Measurements from ENCODE around the gene MICAL3. TPM values are rescaled to one million over a fixed set of nuclear protein-coding genes. Genes with fewer than 3 reads are reported as not detected.
A peak's percentile ranks its signal among the peaks of the same experiment; 100 is the strongest.

Gene MICAL3
- total and polyA plus RNA-seq, 9 of the 15 experiments (the other 6 are each of a cell fraction or from before 2014, with no cell fraction given), result 0.53 to 32.1 (median 12.3) TPM

DNA sequence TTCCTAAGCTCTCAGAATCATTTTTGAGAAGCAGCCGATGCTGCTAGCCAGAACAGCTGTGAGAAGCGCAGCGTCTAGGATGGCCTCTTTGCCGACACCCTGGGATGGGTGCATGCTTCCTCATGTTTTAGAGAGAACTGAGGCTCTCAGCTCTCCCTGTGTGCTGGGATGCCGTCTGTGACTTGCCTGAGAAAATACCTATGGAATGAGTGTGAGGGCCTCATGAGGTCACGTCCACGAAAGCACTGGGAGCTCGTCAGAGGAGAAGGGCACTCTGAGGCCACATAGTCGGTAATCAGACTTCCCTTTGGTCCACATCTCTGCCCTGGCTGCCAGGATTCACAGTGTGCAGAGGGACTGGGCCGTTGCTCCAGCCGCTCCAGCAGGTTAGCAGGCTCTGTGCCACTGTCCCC is 54.7 kb downstream of the MICAL3 start:
- H3K4me3 ChIP-seq, result no peak overlapping the region
- peaks cover 17% of the 10 kb centered on the region for H3K79me2 ChIP-seq (ENCODE audit: control insufficient read depth, insufficient read depth, low read length)
- TF ChIP-seq ZNF311 (CRISPR knock-in tag; IDR thresholded peaks at IDR 0.05), result no peak
- TF ChIP-seq ZFX (CRISPR knock-in tag; IDR thresholded peaks at IDR 0.05), result no peak
- TF ChIP-seq, protein P1, sequence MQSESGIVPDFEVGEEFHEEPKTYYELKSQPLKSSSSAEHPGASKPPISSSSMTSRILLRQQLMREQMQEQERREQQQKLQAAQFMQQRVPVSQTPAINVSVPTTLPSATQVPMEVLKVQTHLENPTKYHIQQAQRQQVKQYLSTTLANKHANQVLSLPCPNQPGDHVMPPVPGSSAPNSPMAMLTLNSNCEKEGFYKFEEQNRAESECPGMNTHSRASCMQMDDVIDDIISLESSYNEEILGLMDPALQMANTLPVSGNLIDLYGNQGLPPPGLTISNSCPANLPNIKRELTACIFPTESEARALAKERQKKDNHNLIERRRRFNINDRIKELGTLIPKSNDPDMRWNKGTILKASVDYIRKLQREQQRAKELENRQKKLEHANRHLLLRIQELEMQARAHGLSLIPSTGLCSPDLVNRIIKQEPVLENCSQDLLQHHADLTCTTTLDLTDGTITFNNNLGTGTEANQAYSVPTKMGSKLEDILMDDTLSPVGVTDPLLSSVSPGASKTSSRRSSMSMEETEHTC (IDR thresholded peaks at IDR 0.05), result no peak
- no peak for TF ChIP-seq SMAD4 (CRISPR knock-in tag; conservative IDR thresholded peaks at IDR 0.05)
- no peak for TF ChIP-seq ARID2 (IDR thresholded peaks at IDR 0.05)
- TF ChIP-seq ETV5 (CRISPR knock-in tag; IDR thresholded peaks at IDR 0.05; ENCODE audit: low read depth), result no peak
- TF ChIP-seq ZFPM2 (CRISPR knock-in tag; IDR thresholded peaks at IDR 0.05), result no peak
- TF ChIP-seq NONO (IDR thresholded peaks at IDR 0.05; ENCODE audit: low read depth in 2 of 2, low read length in 1 of 2), result no peak
- no peak for TF ChIP-seq ZNF24 (IDR thresholded peaks at IDR 0.05)
- TF ChIP-seq RFX5 (IDR thresholded peaks at IDR 0.05; ENCODE audit: low read depth, low read length), result no peak
- no peak for TF ChIP-seq NRF1 (conservative IDR thresholded peaks at IDR 0.05 in 1 of 2, IDR thresholded peaks at IDR 0.05 in 1 of 2)
- TF ChIP-seq ADNP (tag; IDR thresholded peaks at IDR 0.05), result no peak
- TF ChIP-seq TAF9B (IDR thresholded peaks at IDR 0.05; ENCODE audit: partially characterized antibody), result no peak
- ATAC-seq (peak; percentile 13), DNase-seq (ENCODE audit: extremely low read depth in 1 of 4, low spot score in 3 of 4) (no peak), FAIRE-seq (no peak)
- no peak overlapping the region for H2AFZ ChIP-seq (ENCODE audit: low read depth, low read length)
- peak overlapping the region; percentile 41 for H3K4me2 ChIP-seq (ENCODE audit: insufficient read depth, low read length)
- no peaks in the 10 kb centered on the region for H3K27me3 ChIP-seq (ENCODE audit: control insufficient read depth in 2 of 2, insufficient read depth in 2 of 2, low read length in 2 of 2)
- ChIA-PET POLR2A (interaction anchor here (0.6 to 2.2 kb wide), 4 partner anchors 9 to 1529 kb away, joined by 3 to 11 read pairs (median 5); no protein-coding TSS in a partner anchor), CTCF (ENCODE audit: low intra/inter-chr PET ratio) (no interaction called here)
- no TSS peak for BruUV-seq (replicated peaks)
- 80% methylated on average over 11 of the region's 11 CpGs for WGBS (ENCODE audit: insufficient coverage, low coverage, missing lambda C conversion rate)
- in situ Hi-C loops (cut with MboI) (no loop called here), intact Hi-C loops (cut with micrococcal nuclease) (no loop called here)
- peaks cover 7% of the 10 kb centered on the region for H3K9me1 ChIP-seq (ENCODE audit: control insufficient read depth, insufficient read depth, low read length)
- peaks cover 21% of the 10 kb centered on the region; the same call in 1 of the 2 replicates for H4K20me1 ChIP-seq (replicated peaks; ENCODE audit: control insufficient read depth, insufficient read depth, low read length)
- peak overlapping the region in 1 of 2 experiments; percentile 84; a peak in 2 of 4 replicates for H3K9ac ChIP-seq (ENCODE audit: insufficient read depth in 1 of 2, low read depth in 2 of 2, low read length in 2 of 2)
- H3K4me1 ChIP-seq (replicated peaks in 1 of 2; ENCODE audit: control insufficient read depth in 2 of 2, insufficient read depth in 2 of 2, low read length in 2 of 2), result peaks cover 20 to 22% of the 10 kb centered on the region in 2 experiments
- peaks cover 2% of the 10 kb centered on the region; the same call in 1 of the 3 replicates for H3K36me3 ChIP-seq (ENCODE audit: control insufficient read depth, insufficient read depth, low read length)
- no peaks in the 10 kb centered on the region for H3K9me3 ChIP-seq (replicated peaks; ENCODE audit: control insufficient read depth, insufficient read depth, low read depth, low read length)
- no peak overlapping the region for H3K27ac ChIP-seq (ENCODE audit: extremely low read depth, low read depth, low read length)

Measured in K562 (cell line).